ENCODE data around the gene PRXL2A.
"Not testable (repeated sequence)": the region's sequence is repeated elsewhere in the genome, so short reads cannot be mapped to it uniquely, and the experiment has no call there.

PRXL2A gene

GRCh38 chr10:80411681-80412220 lies 3.4 kb downstream of the PRXL2A start:
- no peak for DNase-seq (ENCODE audit: low spot score)

GRCh38 chr10:80412486-80412885 lies 4.1 kb downstream of the PRXL2A start:
- peak; percentile 94 for DNase-seq (ENCODE audit: low spot score)

- DNase-seq (ENCODE audit: low spot score) = peak; percentile 60
These were observed 5.1 kb downstream of the PRXL2A start for GRCh38 chr10:80413271-80413996.

- DNase-seq (ENCODE audit: low spot score) = no peak
These were observed 6.0 kb downstream of the PRXL2A start for GRCh38 chr10:80414142-80414895.

GRCh38 chr10:80415734-80416478 lies 7.6 kb downstream of the PRXL2A start:
- DNase-seq (ENCODE audit: low spot score) = no peak

- no peak for DNase-seq (ENCODE audit: low spot score)
These were observed 8.2 kb downstream of the PRXL2A start for GRCh38 chr10:80416479-80417098.

GRCh38 chr10:80417256-80417655 lies 8.9 kb downstream of the PRXL2A start:
- not testable (repeated sequence) for DNase-seq (ENCODE audit: low spot score)

GRCh38 chr10:80421050-80421706 lies 12.8 kb downstream of the PRXL2A start:
- DNase-seq (ENCODE audit: low spot score) = no peak

GRCh38 chr10:80421707-80422536 lies 13.6 kb downstream of the PRXL2A start:
- DNase-seq (ENCODE audit: low spot score) = no peak

- no peak for DNase-seq (ENCODE audit: low spot score)
These were observed 17.6 kb downstream of the PRXL2A start for GRCh38 chr10:80425901-80426300.

- no peak for DNase-seq (ENCODE audit: low spot score)
These were observed 19.2 kb downstream of the PRXL2A start for GRCh38 chr10:80427541-80427940.

- no peak for DNase-seq (ENCODE audit: low spot score)
These were observed 21.2 kb downstream of the PRXL2A start for GRCh38 chr10:80429521-80429973.

GRCh38 chr10:80433134-80433533 lies 24.8 kb downstream of the PRXL2A start:
- DNase-seq (ENCODE audit: low spot score) = no peak

- DNase-seq (ENCODE audit: low spot score) = no peak
These were observed 28.2 kb downstream of the PRXL2A start for GRCh38 chr10:80436446-80437098.

GRCh38 chr10:80437227-80437626 lies 28.9 kb downstream of the PRXL2A start:
- DNase-seq (ENCODE audit: low spot score) = no peak

- no peak for DNase-seq (ENCODE audit: low spot score)
These were observed 33.5 kb downstream of the PRXL2A start for GRCh38 chr10:80441831-80442230.

- no peak for DNase-seq (ENCODE audit: low spot score)
These were observed 34.5 kb downstream of the PRXL2A start for GRCh38 chr10:80442879-80443278.

GRCh38 chr10:80443531-80443974 lies 35.2 kb downstream of the PRXL2A start:
- DNase-seq (ENCODE audit: low spot score) = peak; percentile 70

- no peak for DNase-seq (ENCODE audit: low spot score)
These were observed 35.8 kb downstream of the PRXL2A start for GRCh38 chr10:80444124-80444523.

All from kidney capillary endothelial cell (primary cell).